GM18870 (cell line): Measurements from ENCODE around the gene BRD8.
"Not testable (repeated sequence)": the region's sequence is repeated elsewhere in the genome, so short reads cannot be mapped to it uniquely, and the experiment has no call there.

ENCODE experiments used
- ATAC-seq: cut with Tn5 transposase; IDR thresholded peaks from one replicate; pipeline ENCODE4 v1.9.1; 2021; ENCODE audit warnings: moderate library complexity; ENCODE audit not compliant: unreplicated experiment

Gene BRD8

DNA sequence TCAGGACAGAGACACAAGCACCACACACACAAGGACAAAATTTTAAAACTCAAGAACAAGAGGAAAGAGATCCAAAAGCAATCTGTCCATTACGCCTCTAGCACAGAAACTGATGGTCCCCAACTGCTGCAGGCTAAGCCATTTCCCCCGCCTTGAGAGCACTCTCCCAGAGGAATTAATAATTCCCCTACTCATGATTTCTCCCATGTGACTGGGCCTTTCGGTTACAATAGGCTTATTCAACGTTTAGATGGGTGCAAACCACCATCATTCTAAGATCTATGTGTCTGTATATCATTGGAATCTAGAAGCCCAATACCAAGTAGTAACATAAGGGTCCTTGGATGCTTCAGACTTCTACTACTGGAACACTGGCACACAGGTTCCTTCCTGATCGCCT, 18.8 kb downstream of the BRD8 start:
- ATAC-seq, result no peak

DNA sequence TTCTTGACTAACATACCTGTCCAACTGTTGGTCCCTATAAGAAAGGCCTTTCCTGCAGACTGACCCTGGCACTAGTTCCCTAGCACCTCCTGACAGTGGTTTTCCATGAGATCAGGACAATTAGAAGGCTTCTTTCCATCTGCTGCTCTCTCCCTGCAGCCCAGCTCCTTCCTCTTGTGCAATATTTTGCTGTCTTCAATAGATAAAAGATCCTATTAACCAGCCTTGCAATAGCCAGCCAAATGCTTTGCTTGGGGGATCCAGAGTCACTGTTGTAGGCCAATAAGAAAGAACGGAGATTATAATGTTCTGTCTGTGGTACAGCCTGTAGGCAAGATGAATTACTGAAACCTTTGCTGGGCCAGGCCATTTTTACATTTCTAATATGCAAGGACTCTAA, 20.8 kb downstream of the BRD8 start:
- no peak for ATAC-seq

DNA sequence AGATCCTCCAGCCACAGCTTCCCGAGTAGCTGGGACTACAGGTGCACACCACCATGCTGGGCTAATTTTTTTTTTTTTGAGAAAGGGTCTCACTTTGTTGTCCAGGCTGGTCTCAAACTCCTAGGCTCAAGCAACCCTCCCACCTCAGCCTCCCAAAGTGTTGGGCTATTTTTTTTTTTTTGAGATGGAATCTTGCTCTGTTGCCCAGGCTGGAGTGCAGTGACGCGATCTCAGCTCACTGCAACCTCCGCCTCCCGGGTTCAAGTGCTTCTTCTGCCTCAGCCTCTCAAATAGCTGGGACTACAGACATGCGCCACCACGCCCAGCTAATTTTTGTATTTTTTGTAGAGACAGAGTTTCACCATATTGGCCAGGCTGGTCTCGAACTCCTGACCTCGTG, 22.5 kb downstream of the BRD8 start:
- ATAC-seq, result not testable (repeated sequence)

DNA sequence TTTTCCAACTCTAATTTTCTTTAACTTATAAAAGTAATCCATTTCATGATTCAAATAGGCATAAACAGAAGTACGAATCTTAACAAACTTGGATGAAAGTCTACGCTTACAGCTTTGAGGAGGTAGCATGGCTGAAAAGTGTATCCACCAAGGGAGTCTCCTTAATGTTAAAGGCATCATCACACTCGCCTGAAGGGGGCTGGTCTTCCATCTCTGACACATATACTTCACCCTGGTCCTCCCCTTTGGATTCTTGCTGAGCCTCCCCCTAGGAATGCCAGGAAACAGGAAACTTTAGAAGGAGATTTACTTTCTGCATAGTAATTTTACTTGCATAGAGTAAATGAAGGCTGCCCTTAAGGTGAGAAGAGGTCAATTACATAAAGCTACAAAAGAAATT, 28.9 kb downstream of the BRD8 start:
- no peak for ATAC-seq

DNA sequence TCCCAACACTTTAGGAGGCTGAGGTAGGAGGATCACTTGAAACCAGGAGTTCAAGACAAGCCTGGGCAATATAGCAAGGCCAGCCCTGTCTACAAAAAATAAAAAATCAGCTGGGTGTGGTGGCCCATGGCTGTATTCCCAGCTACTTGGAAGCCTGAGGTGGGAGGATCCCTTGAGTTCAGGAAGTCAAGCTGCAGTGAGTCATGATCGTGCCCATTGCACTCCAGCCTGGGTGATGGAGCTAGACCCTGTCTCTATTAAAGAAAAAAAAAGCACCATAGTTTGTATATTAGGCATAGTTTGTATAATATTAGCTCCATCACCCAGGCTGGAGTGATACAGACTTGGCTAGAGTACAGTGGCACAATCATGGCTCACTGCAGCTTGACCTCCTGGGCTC, 29.6 kb downstream of the BRD8 start:
- ATAC-seq, result no peak

DNA sequence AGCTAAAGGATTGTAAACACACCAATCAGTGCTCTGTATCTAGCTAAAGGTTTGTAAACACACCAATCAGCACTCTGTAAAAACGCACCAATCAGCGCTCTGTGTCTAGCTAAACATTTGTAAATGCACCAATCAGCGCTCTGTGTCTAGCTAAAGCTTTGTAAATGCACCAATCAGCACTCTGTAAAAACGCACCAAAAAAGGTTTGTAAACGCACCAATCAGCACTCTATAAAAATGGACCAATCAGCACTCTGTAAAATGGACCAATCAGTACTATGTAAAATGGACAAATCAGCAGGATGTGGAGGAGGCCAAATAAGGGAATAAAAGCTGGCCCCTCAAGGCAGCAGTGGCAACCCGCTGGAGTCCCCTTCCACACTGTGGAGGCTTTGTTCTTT, 34.9 kb downstream of the BRD8 start:
- not testable (repeated sequence) for ATAC-seq

DNA sequence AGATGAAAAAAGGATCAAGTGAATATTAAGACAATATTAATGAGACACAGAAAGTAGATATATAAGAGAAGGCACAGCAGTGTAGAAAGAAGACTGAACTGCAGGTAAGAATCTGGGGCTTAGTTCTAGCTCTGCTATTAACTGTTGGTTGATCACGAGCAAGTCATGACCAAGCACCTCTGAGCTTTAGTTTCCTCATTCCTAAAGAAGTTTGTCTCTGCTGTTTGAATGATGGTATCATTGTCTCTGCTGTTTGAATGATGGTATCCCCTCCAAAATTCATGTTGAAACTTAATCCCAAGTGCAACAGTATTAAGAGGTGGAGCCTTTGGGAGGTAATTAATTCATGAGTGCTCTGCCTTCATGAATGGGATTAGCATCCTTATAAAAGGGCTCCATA, 36.7 kb downstream of the BRD8 start:
- no peak for ATAC-seq

DNA sequence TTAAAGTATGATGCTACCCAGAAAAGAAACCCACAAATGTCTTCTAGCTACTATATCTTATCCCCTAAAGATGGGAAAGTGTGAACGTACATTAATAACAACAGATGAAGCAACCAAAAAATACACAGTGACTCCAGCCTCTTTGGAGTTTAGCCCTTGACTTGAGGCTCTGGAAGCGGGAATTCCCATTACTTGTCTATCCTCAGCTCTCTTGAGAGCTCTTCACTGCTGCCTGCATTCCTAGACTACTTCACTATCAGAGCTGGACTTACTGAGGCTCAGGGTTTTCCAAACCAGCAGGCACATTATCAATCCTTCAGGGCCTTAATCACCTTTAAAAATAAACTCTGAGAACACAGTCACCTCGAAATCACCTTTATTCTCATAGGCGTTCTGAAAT, 38.2 kb downstream of the BRD8 start:
- ATAC-seq, result no peak

DNA sequence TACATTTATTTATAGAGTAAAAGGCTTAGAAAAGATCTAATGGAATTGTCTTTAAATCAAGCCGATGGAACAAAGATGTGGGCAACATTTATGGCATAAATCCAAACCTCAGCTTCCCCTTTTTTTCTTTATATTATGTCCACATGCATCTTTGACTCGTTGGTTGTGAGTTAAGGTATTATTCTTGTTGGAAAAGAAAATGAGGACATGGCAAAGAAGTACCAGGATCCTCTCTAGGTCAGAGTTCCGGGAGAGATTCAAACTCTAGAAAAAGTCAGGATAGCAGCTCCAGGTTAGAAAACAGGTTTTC, 38.7 kb downstream of the BRD8 start:
- no peak for ATAC-seq

DNA sequence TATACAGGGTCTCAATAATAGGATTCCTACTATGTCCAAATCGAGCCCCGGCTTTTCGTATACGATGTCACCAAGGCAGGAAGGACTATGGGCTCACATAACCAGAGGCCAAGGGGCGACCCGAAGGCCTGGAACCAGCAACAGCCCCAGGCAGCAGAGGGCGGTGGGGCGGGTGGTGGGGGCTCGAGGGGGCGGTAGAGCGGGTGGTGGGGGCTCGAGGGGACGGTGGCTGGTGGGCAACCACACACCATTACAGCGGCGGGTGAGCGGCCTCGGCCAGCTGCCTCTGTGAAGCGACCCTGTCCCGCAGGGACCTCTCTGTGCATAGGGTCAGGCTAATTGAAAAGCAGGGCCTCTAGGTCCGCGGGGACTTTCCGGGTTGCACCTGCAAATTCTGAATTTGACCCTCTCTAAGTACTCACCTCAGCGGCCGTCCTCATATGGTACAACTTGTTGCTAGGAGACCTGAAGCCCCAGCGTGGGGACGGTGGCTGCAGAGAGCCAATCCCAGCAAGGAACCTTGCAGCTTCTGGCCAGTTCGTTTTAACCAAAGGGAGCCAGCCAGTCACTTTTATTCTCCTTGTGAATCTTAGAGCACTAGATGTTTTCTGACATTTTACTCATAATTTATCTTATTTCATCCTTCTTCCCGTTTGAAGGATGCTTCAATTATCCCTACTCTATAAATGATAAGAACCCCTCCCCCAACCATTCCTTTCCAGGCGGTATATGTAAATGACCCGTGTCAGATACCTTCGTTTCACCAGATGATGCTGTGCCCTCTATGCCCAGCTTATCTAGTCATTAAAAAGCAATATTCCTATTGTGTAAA, 39.3 kb downstream of the BRD8 start, which contains the start of gene NME5:
NME5 (minus strand) TSS at position 480 of the 832 bp plus-strand sequence. CDS start 648 bp downstream, outside the sequence.
- no peak for ATAC-seq

DNA sequence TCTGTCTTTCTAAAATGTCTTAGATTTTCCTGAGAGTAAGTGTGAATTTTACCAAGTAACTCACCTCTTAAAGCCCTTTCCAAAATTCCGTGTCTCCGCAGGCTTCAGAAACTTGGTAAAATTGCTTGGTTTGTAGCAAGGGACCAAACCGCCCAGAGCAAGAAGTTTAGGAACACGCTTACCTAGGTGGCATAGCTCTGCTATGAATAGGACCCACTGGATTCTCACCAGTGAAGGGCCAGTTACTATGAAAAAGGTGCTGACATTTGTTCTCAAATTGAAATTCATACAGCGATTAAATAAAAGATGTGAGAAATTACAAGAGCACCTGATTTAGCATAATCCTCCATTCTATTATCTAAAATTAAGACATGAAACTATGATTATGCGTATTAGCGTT, 45.9 kb downstream of the BRD8 start:
- ATAC-seq, result no peak

DNA sequence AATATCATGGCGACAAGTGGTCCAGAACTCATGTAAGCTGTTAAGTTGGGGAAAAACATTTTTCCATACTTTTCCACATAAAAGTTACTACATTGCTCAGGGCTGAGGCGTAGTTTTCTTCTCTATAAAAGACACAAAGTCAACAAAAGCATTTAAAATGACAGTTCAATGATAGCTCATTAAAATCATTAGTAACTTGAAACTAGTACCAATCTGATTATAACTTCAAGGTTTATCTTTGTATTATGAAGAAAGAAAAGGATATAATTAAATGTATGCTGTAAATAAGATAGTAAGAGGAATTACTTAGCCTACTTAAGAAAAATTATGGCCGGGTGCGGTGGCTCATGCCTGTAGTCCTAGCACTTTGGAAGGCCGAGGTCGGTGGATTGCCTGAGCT, 49.1 kb downstream of the BRD8 start:
- no peak for ATAC-seq

DNA sequence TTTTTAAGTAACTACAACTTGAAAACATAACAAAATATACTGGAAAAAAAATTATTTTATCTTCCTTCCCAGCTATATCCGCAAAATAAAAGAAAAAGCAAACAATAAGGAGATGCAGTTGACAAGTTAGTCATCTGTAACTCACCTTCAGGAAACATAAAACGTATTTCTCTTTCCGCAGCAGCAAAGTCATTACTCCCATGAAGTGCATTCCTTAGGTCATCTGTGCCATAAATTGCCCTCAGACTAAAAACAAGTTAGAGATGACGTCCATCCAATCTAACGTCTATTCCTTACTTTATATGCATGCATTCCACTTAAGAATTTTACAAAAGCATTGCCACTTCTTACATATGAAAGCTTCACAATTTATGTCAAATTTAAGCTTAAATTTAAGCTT, 50.1 kb downstream of the BRD8 start:
- no peak for ATAC-seq

DNA sequence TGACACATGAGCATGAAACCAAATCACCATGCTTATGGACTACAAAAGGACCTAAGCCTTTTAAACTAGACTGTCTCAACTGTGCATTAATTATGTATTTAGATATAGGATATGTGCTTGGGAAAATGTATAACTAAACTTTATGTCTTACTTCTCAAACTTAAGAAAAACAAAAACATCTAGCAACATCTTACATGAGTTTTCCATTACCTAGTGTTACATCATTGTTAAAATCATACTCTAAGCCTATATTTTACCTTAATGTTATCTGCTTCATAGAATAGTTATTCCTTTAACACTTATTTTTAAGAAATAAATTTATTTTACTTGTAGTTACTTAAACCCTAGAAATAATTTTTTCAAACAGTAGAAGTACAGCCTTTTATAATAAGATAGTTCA, 63.2 kb downstream of the BRD8 start:
- ATAC-seq, result no peak

DNA sequence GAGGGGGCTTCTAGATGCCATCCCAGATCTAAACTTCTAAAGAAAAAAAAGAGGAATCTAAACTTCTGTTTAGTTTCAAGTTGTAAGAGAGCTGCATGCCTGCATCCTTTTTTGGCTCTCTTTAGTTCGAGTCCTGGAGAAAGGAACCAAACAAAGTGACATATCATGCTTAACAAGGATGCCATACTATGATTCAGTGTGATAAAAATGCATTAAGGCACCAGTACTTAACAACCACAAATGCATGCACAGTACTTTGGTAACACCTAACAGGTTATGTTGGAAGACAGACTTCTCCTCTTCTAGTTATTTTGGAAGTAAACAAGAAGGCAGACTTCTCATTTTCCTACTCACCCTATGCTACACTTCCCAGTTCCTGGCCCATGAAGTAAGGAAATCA, 66.5 kb downstream of the BRD8 start:
- no peak for ATAC-seq

DNA sequence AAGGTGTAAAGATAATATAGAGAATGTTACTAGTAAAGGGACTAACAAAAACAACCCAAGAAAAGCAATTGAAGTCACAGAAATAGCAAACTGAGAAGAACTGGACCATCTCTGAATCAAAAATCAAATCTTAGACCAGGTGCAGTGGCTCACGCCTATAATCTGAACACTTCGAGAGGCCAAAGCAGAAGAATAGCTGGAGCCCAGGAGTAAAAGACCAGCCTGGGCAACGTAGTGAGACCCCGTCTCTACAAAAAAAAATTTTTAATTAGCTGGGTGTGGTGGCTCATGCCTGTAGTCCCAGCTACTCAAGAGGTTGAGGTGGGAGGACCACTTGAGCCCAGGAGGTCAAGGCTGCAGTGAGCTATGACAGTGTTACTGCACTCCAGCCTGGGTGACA, 67.2 kb downstream of the BRD8 start:
- no peak for ATAC-seq

DNA sequence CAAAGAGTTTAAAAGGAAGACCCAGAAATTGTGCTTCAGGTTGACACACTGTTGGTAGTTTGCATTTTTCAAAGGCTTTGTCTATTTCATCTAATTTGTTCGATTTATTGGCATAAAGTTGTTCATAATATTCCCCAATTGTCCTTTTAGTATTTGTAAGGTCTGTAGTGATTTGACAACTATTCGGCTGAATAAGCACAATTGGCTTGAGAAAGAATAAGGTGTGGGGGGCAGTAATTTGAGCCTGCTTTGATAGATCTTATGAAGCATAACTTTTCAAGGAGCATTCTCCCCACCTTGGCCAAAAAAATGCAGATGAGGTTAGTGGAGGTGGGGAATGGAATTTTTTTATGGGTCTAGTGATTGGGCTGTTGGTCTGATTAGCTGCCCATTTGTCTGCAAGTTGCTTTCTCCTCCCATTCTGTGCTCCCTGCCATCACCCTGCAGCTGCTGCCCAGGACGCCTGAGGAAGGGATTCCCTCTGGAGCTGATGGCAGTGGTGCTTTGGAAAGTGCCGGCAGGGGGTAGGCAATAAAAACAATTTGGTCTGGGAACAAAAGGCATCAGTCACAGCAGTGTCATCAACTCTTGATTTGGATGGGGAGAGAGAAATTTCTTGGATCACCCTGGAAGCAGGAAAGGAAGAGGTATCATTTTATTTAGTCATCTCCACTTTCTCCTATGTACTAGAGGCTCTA, 68.0 kb downstream of the BRD8 start:
- no peak for ATAC-seq

DNA sequence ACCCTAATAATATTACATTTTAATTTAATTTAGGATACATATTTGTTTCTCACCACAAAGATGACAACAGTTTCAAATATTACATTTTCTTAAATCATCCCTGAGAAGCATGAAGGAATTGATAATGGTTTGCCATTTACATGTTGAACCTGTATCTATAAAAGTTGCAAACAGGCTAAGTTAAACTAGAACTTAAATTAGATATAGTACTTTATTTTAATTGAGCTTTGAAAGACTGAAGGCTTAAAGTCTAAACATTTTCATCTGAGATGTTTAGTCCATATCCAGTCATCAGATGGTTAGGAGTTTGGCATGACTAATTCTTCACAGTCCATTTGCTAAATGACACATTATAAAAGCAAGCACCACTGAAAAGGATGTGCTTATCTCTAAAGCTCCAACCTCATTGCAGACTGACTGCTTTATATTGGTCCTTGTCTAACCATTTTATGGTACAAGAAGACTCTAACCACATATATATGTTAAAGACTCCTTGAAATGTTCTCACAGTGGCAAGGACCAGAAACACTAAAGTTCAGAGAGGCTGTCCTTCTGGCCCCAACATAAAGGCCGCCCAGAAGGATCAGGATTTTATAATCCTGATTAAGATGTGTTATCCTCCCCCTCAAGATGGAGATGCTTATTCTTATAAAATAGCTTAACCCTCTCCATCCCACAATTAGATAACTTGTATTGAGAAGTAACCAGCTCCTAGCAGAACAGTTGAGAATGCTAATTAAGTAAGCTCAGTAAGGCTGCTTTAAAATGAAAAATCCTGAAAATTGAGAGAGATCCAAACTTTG, 68.8 kb downstream of the BRD8 start:
- no peak for ATAC-seq

DNA sequence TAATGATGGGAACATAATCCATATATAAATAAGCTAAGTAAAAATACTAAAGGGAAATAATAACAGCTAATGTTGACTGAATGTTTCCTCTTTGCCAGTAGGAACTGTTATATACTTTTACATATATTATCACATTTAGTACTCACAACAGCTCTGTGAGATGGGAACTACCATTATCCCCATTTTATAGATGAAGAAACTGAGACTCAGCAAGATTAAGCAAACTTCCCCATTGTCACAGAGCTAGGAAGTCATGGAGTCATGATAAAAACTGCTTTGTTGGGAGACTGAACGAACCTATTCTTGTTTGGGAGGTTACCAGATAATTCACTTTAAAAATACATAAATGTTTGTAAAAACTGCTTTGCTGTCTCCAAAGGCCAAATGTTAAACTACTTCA, 71.2 kb downstream of the BRD8 start:
- ATAC-seq, result no peak

DNA sequence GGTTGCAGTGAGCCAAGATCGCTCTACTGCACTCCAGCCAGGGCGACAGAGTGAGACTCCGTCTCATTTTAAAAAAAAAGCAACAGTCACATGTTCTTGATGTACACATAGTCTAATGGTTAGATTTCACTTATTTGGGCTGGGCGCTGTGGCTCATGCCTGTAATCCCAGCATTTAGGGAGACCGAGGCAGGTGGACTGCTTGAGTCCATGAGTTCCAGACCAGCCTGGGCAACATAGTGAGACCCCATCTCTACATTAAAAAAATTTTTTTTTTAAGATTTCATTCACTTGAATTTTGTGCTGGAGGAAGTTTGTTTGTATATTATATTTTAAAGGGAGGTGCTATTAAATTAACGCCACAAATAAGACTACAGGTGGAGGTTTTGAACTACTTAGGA, 72.7 kb downstream of the BRD8 start:
- ATAC-seq, result no peak

DNA sequence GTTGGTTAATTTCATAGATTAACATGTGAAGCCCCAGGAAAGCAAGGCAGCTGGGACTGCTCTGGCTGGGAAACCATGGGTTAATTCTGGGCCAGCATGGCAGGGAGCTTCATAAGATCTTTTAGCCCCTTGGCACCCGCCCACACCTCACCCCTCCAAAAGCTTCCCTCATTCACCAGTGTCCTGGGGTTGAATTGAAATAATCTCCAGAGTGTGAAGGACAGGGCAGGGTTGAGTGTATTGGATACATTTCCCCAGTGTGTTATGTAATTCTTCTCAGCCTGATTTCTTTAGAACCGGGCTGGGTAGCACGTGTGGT, 75.2 kb downstream of the BRD8 start:
- no peak for ATAC-seq
